Activated CD4-positive, alpha-beta T cell treated with anti-CD3 and anti-CD28 coated beads for 24 hours (primary cell): ENCODE data around the gene ZSCAN16.

ENCODE experiments used
- DNase-seq, 2 donors: peaks; one replicate each; pipeline ENCODE4 v3.0.0-alpha.2; 2020; ENCODE audit warnings: low read depth in 2 of 2

The ZSCAN16 gene

DNA sequence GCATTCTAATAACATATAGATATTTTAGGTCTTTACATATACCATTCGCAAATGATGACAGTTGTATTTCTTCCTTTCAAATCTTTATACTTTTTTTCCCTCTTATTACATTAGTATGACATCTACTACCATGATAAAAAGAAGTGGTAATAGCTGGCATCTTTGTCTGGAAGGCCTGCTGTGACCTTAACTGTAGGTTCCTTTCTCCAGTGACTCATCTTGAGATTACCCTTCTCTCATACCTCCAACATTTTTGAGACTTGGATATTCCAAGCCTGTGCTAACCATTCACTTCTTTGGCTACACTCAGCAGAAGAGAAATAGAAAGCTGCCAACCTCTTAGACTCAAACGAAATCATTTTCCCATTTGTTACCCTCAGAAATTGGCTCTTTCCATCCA, 47.6 kb downstream of the ZSCAN16 start:
- no peak for DNase-seq

DNA sequence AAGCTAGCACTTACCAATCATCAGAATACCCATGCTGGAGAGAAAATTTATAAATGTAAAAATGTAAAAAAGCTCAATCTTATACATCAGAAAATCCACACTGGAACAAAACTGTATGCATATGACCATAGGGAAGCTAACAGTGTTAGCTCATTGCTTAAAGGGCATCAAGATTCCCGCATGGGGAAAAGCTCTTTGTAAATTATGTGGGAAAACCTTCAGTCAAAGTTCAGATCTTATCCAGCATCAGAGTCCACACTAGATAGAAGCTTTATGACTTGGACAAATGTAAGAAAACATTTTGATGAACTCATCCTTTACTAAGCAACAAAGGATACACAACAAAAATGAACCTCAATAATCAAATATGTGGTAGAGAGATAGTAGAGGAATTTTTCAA, 52.0 kb downstream of the ZSCAN16 start:
- no peak for DNase-seq
